ENCODE measurements around the gene TDRD9. TPM values are rescaled to one million over a fixed set of nuclear protein-coding genes. Genes with fewer than 3 reads are reported as not detected.

The TDRD9 gene
- total and polyA plus RNA-seq, 8 donors: 0.85 to 8.8 (median 2.4) TPM; not detected in 2

GRCh38 chr14:103894723-103895059 lies 33.6 kb upstream of the TDRD9 start:
- H3K4me1 ChIP-seq: peaks cover 51 to 70% (median 66%) of the 10 kb centered on the region in 4 donors
- no peak for DNase-seq
- no peak overlapping the region for H3K4me3 ChIP-seq
- no peaks in the 10 kb centered on the region for H3K36me3 ChIP-seq
- intact Hi-C loops (cut with DNase I; ENCODE audit: low total_unique reads): no loop called here
- H3K9me3 ChIP-seq: no peaks in the 10 kb centered on the region
- TF ChIP-seq EP300 (IDR thresholded peaks at IDR 0.05): no peak
- TF ChIP-seq CTCF (IDR thresholded peaks at IDR 0.05): no peak
- no peak for TF ChIP-seq POLR2AphosphoS5 (IDR thresholded peaks at IDR 0.05)
- TF ChIP-seq POLR2A (IDR thresholded peaks at IDR 0.05): no peak
- peak overlapping the region; percentile 13 to 62 (median 60) for H3K27ac ChIP-seq
- 37 to 80% (median 51%) methylated on average over 4 to 7 of the region's 7 CpGs for WGBS, 5 donors
- no peaks in the 10 kb centered on the region for H3K27me3 ChIP-seq

GRCh38 chr14:103896578-103896977 lies 31.7 kb upstream of the TDRD9 start:
- Histone ChIP-seq H3K27me3 (peaks cover 0 to 4% (median 0%) of the 10 kb centered on the region in 3 donors), H3K4me3 (no peak overlapping the region), H3K27ac (peak overlapping the region; percentile 55 to 73 (median 72)), H3K4me1 (peaks cover 34 to 58% (median 51%) of the 10 kb centered on the region in 4 donors), H3K9me3 (no peaks in the 10 kb centered on the region), H3K36me3 (no peaks in the 10 kb centered on the region)
- WGBS, 5 donors: 70 to 79% (median 74%) methylated on average over 6 of the region's 6 CpGs
- TF ChIP-seq CTCF (IDR thresholded peaks at IDR 0.05): no peak
- no peak for TF ChIP-seq POLR2AphosphoS5 (IDR thresholded peaks at IDR 0.05)
- TF ChIP-seq EP300 (IDR thresholded peaks at IDR 0.05): no peak
- no peak for DNase-seq
- intact Hi-C loops (cut with DNase I; ENCODE audit: low total_unique reads): no loop called here

- intact Hi-C loops (cut with DNase I; ENCODE audit: low total_unique reads): no loop called here
- peaks cover 0 to 4% (median 0%) of the 10 kb centered on the region in 3 donors for H3K27me3 ChIP-seq
- no peak overlapping the region for H3K4me3 ChIP-seq
- DNase-seq: peak; percentile 79 to 93
- H3K36me3 ChIP-seq: no peaks in the 10 kb centered on the region
- H3K27ac ChIP-seq: peak overlapping the region; percentile 55 to 73 (median 72)
- peak in 2 of 3 donors; percentile 48 to 59 for TF ChIP-seq POLR2AphosphoS5 (IDR thresholded peaks at IDR 0.05)
- TF ChIP-seq POLR2A (IDR thresholded peaks at IDR 0.05): no peak
- H3K4me1 ChIP-seq: peaks cover 32 to 52% (median 46%) of the 10 kb centered on the region in 4 donors
- WGBS, 5 donors: 56 to 66% (median 63%) methylated on average over 25 to 27 of the region's 27 CpGs
- no peaks in the 10 kb centered on the region for H3K9me3 ChIP-seq
Observed at GRCh38 chr14:103897075-103897947, 30.9 kb upstream of the TDRD9 start.

GRCh38 chr14:103898204-103898603 lies 30.1 kb upstream of the TDRD9 start:
- WGBS, 5 donors: 80 to 89% (median 86%) methylated on average over 4 of the region's 4 CpGs

More at GRCh38 chr14:103898204-103898603, 30.1 kb upstream of the TDRD9 start:
- Histone ChIP-seq H3K4me3 (no peak overlapping the region), H3K9me3 (no peaks in the 10 kb centered on the region), H3K36me3 (no peaks in the 10 kb centered on the region), H3K4me1 (peaks cover 32 to 52% (median 46%) of the 10 kb centered on the region in 4 donors), H3K27me3 (peaks cover 0 to 4% (median 0%) of the 10 kb centered on the region in 3 donors), H3K27ac (peak overlapping the region in 2 of 5 donors; percentile 55 to 65)
- intact Hi-C loops (cut with DNase I; ENCODE audit: low total_unique reads): no loop called here
- no peak for DNase-seq
- TF ChIP-seq CTCF (IDR thresholded peaks at IDR 0.05) (no peak), POLR2A (IDR thresholded peaks at IDR 0.05) (no peak), POLR2AphosphoS5 (IDR thresholded peaks at IDR 0.05) (no peak), EP300 (IDR thresholded peaks at IDR 0.05) (no peak)

Data from stomach (tissue), 9 donors.